H9 (cell line): ENCODE results near the gene SPATA18. TPM values are rescaled to one million over a fixed set of nuclear protein-coding genes. Genes with fewer than 3 reads are reported as not detected.

Experiments used
- DNase-seq: peaks from one replicate; pipeline ENCODE4 v3.0.0-alpha.2; 2017
- H2AFZ ChIP-seq: one replicate; pipeline ENCODE4 v1.6.1; 2013; ENCODE audit warnings: mild to moderate bottlenecking, low read length, control low read depth, moderate library complexity
- H2AK5ac ChIP-seq: 2 replicates; pipeline ENCODE4 v1.6.1; 2013; ENCODE audit warnings: low read length, control low read depth, mixed read lengths; ENCODE audit not compliant: insufficient read length
- H2BK120ac ChIP-seq: one replicate; pipeline ENCODE4 v1.6.1; 2013; ENCODE audit warnings: low read depth, mild to moderate bottlenecking, low read length, control low read depth, inconsistent platforms; ENCODE audit not compliant: poor library complexity, severe bottlenecking
- H2BK12ac ChIP-seq: 2 replicates; pipeline ENCODE4 v1.6.1; 2013; ENCODE audit warnings: low read length, control low read depth, mixed read lengths, low read depth; ENCODE audit not compliant: insufficient read length
- H2BK15ac ChIP-seq: 2 replicates; pipeline ENCODE4 v1.6.1; 2013; ENCODE audit warnings: low read depth, low read length, control low read depth
- H2BK20ac ChIP-seq: one replicate; pipeline ENCODE4 v1.6.1; 2013; ENCODE audit warnings: low read depth, mild to moderate bottlenecking, low read length, control low read depth, inconsistent platforms; ENCODE audit not compliant: poor library complexity, severe bottlenecking
- H2BK5ac ChIP-seq: 2 replicates; pipeline ENCODE4 v1.6.1; 2013; ENCODE audit warnings: low read length, control low read depth, mixed read lengths; ENCODE audit not compliant: insufficient read length
- H3K14ac ChIP-seq: 2 replicates; pipeline ENCODE4 v1.6.1; 2013; ENCODE audit warnings: low read length, control low read depth; ENCODE audit not compliant: insufficient read depth
- H3K18ac ChIP-seq: 2 replicates; pipeline ENCODE4 v1.6.1; 2013; ENCODE audit warnings: low read depth, mild to moderate bottlenecking, mixed read lengths, low read length, control low read depth; ENCODE audit not compliant: insufficient read length
- H3K23ac ChIP-seq: 2 replicates; pipeline ENCODE4 v1.6.1; 2013; ENCODE audit warnings: low read length, control low read depth, mixed read lengths, low read depth; ENCODE audit not compliant: insufficient read length
- H3K23me2 ChIP-seq: 2 replicates; pipeline ENCODE4 v1.6.1; 2013; ENCODE audit warnings: low read depth, mild to moderate bottlenecking, mixed read lengths, low read length, control low read depth; ENCODE audit not compliant: insufficient read length, poor library complexity, severe bottlenecking
- H3K27ac ChIP-seq: 2 replicates; pipeline ENCODE4 v1.5.1; 2013; ENCODE audit warnings: low read length, control low read depth, mixed read lengths, low read depth; ENCODE audit not compliant: insufficient read length
- H3K27me3 ChIP-seq: 2 replicates; pipeline ENCODE4 v1.6.1; 2013; ENCODE audit warnings: low read length, control low read depth, inconsistent platforms; ENCODE audit not compliant: insufficient read depth
- H3K4ac ChIP-seq: 2 replicates; pipeline ENCODE4 v1.6.1; 2013; ENCODE audit warnings: low read depth, mild to moderate bottlenecking, control low read depth, inconsistent platforms, low read length, moderate library complexity
- H3K4me1 ChIP-seq: 2 replicates; pipeline ENCODE4 v1.6.1; 2013; ENCODE audit warnings: low read length, control low read depth, inconsistent platforms; ENCODE audit not compliant: insufficient read depth
- H3K4me2 ChIP-seq: 2 replicates; pipeline ENCODE4 v1.6.1; 2013; ENCODE audit warnings: low read length, control low read depth, mixed read lengths; ENCODE audit not compliant: insufficient read length, insufficient read depth
- H3K56ac ChIP-seq: 2 replicates; pipeline ENCODE4 v1.6.1; 2013; ENCODE audit warnings: low read depth, mild to moderate bottlenecking, mixed read lengths, low read length, control low read depth; ENCODE audit not compliant: insufficient read length
- H3K79me1 ChIP-seq: 2 replicates; pipeline ENCODE4 v1.6.1; 2013; ENCODE audit warnings: low read depth, mild to moderate bottlenecking, moderate library complexity, low read length, control low read depth, inconsistent platforms; ENCODE audit not compliant: insufficient read depth, poor library complexity, severe bottlenecking
- H3K79me2 ChIP-seq: 2 replicates; pipeline ENCODE4 v1.6.1; 2013; ENCODE audit warnings: low read length, control low read depth, inconsistent platforms; ENCODE audit not compliant: insufficient read depth
- H3K9ac ChIP-seq: 2 replicates; pipeline ENCODE4 v1.6.1; 2013; ENCODE audit warnings: low read length, control low read depth, mixed read lengths; ENCODE audit not compliant: insufficient read length; ENCODE audit errors: extremely low read depth
- H3K9me3 ChIP-seq: one replicate; pipeline ENCODE4 v1.6.1; 2013; ENCODE audit warnings: low read depth, low read length, inconsistent platforms; ENCODE audit not compliant: control insufficient read depth
- H3T11ph ChIP-seq: one replicate; pipeline ENCODE4 v1.6.1; 2013; ENCODE audit warnings: mild to moderate bottlenecking, low read length, control low read depth, inconsistent platforms
- H4K20me1 ChIP-seq: one replicate; pipeline ENCODE4 v1.6.1; 2013; ENCODE audit not compliant: control insufficient read depth, insufficient read length, insufficient read depth
- H4K5ac ChIP-seq: 2 replicates; pipeline ENCODE4 v1.6.1; 2013; ENCODE audit warnings: low read depth, mild to moderate bottlenecking, mixed read lengths, low read length, control low read depth; ENCODE audit not compliant: insufficient read length
- H4K8ac ChIP-seq: replicated peaks from 2 replicates; pipeline ENCODE4 v1.6.1; 2013; ENCODE audit warnings: low read length, control low read depth, mixed read lengths, low read depth; ENCODE audit not compliant: insufficient read length
- H4K91ac ChIP-seq: 2 replicates; pipeline ENCODE4 v1.6.1; 2013; ENCODE audit warnings: low read depth, mild to moderate bottlenecking, moderate library complexity, mixed read lengths, low read length, control low read depth; ENCODE audit not compliant: insufficient read length
- H3K27ac Mint-ChIP-seq, 3 experiments: 2 replicates in 2 of 3; 3 replicates in 1 of 3; pipeline ENCODE4 v1.8.0; 2020 to 2021; ENCODE audit warnings: mixed read lengths in 3 of 3, mild to moderate bottlenecking in 1 of 3, moderate library complexity in 1 of 3
- H3K27me3 Mint-ChIP-seq: 2 replicates; pipeline ENCODE4 v1.8.0; 2021; ENCODE audit warnings: low read depth, mild to moderate bottlenecking, moderate library complexity, mixed read lengths
- H3K36me3 Mint-ChIP-seq, 3 experiments: 2 replicates in 2 of 3; 3 replicates in 1 of 3; pipeline ENCODE4 v1.8.0; 2020 to 2021; ENCODE audit warnings: low read depth in 3 of 3, mixed read lengths in 3 of 3; ENCODE audit not compliant: insufficient read depth in 1 of 3
- H3K4me1 Mint-ChIP-seq, 2 experiments: 2 replicates each; pipeline ENCODE4 v1.8.0; 2020; ENCODE audit warnings: mixed read lengths in 2 of 2
- H3K4me3 Mint-ChIP-seq, 2 experiments: 2 replicates in 1 of 2; 3 replicates in 1 of 2; pipeline ENCODE4 v1.8.0; 2020 to 2021; ENCODE audit warnings: mild to moderate bottlenecking in 2 of 2, mixed read lengths in 2 of 2, moderate library complexity in 1 of 2
- H3K9me3 Mint-ChIP-seq, 2 experiments: 2 replicates in 1 of 2; 3 replicates in 1 of 2; pipeline ENCODE4 v1.8.0; 2020; ENCODE audit warnings: mild to moderate bottlenecking in 2 of 2, mixed read lengths in 2 of 2, moderate library complexity in 1 of 2
- WGBS: extraction: QIAGEN DNeasy Blood & Tissue Kit; methylation state at CpG from one replicate; pipeline ENCODE4 v1.1.7; 2013; ENCODE audit warnings: missing lambda C conversion rate, low lambda C conversion rate, mixed read lengths; ENCODE audit not compliant: insufficient read length; ENCODE audit errors: extremely low coverage; 5-methylcytosine and 5-hydroxymethylcytosine counted together
- total RNA-seq: library from RNA; stranded (reverse); gene quantifications from 2 replicates; pipeline ENCODE4 v1.2.1, GENCODE V29; 2021
- TF ChIP-seq, protein P1 (sequence below): fragments of 200-600 bp; sonication (generic); conservative IDR thresholded peaks from 3 replicates; pipeline ENCODE4 v1.8.0; 2021; ENCODE audit warnings: antibody characterized with exemption, mild to moderate bottlenecking

The SPATA18 gene
- total RNA-seq, 1 experiment from 2014 or later, result 3.9 TPM

DNA sequence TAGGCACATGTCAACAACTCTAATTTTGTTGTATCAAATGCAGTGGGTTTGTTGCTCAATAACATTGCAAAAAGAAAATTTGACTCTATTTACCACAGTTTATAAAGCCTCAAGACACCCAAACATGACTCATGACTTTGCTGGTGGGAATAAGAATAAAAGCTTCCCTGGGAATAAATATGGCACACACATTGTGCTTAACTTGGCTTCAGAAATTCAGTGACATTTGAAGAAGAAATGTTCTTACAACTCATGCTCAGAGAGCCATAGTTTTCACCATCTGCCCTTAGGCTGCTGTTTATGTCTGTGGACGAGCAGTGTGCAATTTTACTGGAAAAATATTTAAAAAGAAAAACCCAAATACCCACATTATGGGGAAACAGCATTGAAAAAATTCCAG is 60.9 kb downstream of the SPATA18 start:
- Histone ChIP-seq H3K56ac (no peak overlapping the region), H3K23me2 (no peaks in the 10 kb centered on the region), H2BK120ac (no peak overlapping the region), H3T11ph (no peak overlapping the region), H4K8ac (no peak overlapping the region), H2BK15ac (no peak overlapping the region), H2BK5ac (no peak overlapping the region), H3K79me1 (no peaks in the 10 kb centered on the region), H3K9me3 (no peaks in the 10 kb centered on the region), H4K91ac (no peak overlapping the region), H3K4ac (no peak overlapping the region), H2AFZ (no peak overlapping the region), H2AK5ac (no peak overlapping the region), H3K4me2 (no peak overlapping the region), H3K79me2 (no peaks in the 10 kb centered on the region), H3K9ac (no peak overlapping the region), H4K5ac (no peak overlapping the region), H2BK12ac (no peak overlapping the region), H3K23ac (no peak overlapping the region), H3K27me3 (no peaks in the 10 kb centered on the region), H3K18ac (no peak overlapping the region), H2BK20ac (no peak overlapping the region), H4K20me1 (no peaks in the 10 kb centered on the region), H3K14ac (no peak overlapping the region), H3K4me1 (no peaks in the 10 kb centered on the region), H3K27ac (no peak overlapping the region)
- H3K9me3 Mint-ChIP-seq, result peaks cover 0 to 3% of the 10 kb centered on the region in 2 experiments; a peak in 2 of 5 replicates
- peaks cover 0 to under 1% of the 10 kb centered on the region in 2 experiments; a peak in 1 of 4 replicates for H3K4me1 Mint-ChIP-seq
- TF ChIP-seq, protein P1, sequence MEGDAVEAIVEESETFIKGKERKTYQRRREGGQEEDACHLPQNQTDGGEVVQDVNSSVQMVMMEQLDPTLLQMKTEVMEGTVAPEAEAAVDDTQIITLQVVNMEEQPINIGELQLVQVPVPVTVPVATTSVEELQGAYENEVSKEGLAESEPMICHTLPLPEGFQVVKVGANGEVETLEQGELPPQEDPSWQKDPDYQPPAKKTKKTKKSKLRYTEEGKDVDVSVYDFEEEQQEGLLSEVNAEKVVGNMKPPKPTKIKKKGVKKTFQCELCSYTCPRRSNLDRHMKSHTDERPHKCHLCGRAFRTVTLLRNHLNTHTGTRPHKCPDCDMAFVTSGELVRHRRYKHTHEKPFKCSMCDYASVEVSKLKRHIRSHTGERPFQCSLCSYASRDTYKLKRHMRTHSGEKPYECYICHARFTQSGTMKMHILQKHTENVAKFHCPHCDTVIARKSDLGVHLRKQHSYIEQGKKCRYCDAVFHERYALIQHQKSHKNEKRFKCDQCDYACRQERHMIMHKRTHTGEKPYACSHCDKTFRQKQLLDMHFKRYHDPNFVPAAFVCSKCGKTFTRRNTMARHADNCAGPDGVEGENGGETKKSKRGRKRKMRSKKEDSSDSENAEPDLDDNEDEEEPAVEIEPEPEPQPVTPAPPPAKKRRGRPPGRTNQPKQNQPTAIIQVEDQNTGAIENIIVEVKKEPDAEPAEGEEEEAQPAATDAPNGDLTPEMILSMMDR, result no peak
- no peaks in the 10 kb centered on the region for H3K36me3 Mint-ChIP-seq
- H3K27me3 Mint-ChIP-seq, result no peaks in the 10 kb centered on the region
- DNase-seq, result no peak
- no peak overlapping the region for H3K27ac Mint-ChIP-seq
- H3K4me3 Mint-ChIP-seq, result no peak overlapping the region
- no CpG with 5 or more reads among the region's 1 CpG for WGBS
